ENCODE measurements around the gene PCBD1. TPM values are rescaled to one million over a fixed set of nuclear protein-coding genes. Genes with fewer than 3 reads are reported as not detected.
"Not testable (repeated sequence)": the region's sequence is repeated elsewhere in the genome, so short reads cannot be mapped to it uniquely, and the experiment has no call there.

PCBD1 gene
- total and polyA plus RNA-seq, 2 donors from 2014 or later = 90.1 to 371 TPM

DNA sequence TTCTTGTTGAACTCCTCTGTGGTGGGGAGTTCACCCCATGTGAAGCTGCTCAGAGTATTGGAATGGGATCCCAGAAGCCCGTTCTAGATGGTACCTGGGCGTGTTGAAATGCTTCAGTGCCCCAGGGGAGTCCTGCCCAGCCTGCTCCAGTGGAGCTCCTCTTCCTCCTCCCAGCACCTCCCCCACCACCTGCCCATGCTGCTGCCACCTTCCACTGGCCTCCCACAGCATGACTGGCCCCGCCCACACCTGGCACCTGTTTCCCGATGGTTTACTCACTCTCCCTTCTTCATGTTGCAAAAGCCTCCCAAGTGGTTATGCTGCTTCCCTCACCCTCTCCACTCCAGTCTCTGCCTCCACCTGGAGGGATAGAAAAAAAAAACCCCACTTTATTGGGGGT, 32.2 kb upstream of the PCBD1 start:
- FAIRE-seq = no peak
- TF ChIP-seq, protein P1, sequence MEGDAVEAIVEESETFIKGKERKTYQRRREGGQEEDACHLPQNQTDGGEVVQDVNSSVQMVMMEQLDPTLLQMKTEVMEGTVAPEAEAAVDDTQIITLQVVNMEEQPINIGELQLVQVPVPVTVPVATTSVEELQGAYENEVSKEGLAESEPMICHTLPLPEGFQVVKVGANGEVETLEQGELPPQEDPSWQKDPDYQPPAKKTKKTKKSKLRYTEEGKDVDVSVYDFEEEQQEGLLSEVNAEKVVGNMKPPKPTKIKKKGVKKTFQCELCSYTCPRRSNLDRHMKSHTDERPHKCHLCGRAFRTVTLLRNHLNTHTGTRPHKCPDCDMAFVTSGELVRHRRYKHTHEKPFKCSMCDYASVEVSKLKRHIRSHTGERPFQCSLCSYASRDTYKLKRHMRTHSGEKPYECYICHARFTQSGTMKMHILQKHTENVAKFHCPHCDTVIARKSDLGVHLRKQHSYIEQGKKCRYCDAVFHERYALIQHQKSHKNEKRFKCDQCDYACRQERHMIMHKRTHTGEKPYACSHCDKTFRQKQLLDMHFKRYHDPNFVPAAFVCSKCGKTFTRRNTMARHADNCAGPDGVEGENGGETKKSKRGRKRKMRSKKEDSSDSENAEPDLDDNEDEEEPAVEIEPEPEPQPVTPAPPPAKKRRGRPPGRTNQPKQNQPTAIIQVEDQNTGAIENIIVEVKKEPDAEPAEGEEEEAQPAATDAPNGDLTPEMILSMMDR (IDR thresholded peaks at IDR 0.05; ENCODE audit: borderline replicate concordance, extremely low read depth, insufficient read depth) = no peak
- peak in 3 of 5 donors; percentile 39 to 93 (median 48) for DNase-seq
- Histone ChIP-seq H3K4me1 (ENCODE audit: control insufficient read depth in 2 of 3, insufficient read depth in 2 of 3, low read depth in 1 of 3, low read length in 3 of 3) (no peaks in the 10 kb centered on the region), H3K9me3 (ENCODE audit: control insufficient read depth in 2 of 3, insufficient read depth in 1 of 3, low read length in 3 of 3) (no peaks in the 10 kb centered on the region), H3K4me3 (ENCODE audit: low read length in 3 of 3) (no peak overlapping the region), H3K27ac (ENCODE audit: low read depth in 2 of 2, low read length in 2 of 2) (no peak overlapping the region), H3K9ac (ENCODE audit: low read length in 3 of 3) (no peak overlapping the region), H3K27me3 (ENCODE audit: control insufficient read depth, insufficient read depth, low read length) (no peaks in the 10 kb centered on the region), H3K36me3 (ENCODE audit: control insufficient read depth in 2 of 3, insufficient read depth in 3 of 3, low read length in 3 of 3) (no peaks in the 10 kb centered on the region)
- intact Hi-C loops (cut with DNase I) = loop anchor here (10.0 kb wide), 1 partner anchor 294 kb away; the partner anchor contains the start of gene UNC5B

DNA sequence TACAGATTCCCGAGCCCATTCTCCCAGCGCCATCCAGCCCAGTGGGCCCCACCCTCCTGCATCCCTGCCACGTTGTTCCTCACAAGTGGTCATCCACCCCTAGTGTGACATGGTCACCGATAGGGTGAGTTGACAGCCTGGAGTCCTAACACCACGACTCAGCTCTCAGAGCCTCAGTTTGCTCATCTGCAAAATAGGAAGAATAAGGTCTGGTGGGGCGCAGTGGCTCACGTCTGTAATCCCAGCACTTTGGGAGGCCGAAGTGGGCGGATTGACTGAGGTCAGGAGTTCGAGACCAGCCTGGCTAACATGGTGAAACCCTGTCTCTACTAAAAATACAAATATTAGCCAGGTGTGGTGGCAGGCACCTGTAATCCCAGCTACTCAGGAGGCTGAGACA, 31.5 kb upstream of the PCBD1 start:
- FAIRE-seq; H3K4me3 ChIP-seq (ENCODE audit: low read length in 3 of 3); H3K27ac ChIP-seq (ENCODE audit: low read depth in 2 of 2, low read length in 2 of 2); H3K36me3 ChIP-seq (ENCODE audit: control insufficient read depth in 2 of 3, insufficient read depth in 3 of 3, low read length in 3 of 3); H3K27me3 ChIP-seq (ENCODE audit: control insufficient read depth, insufficient read depth, low read length); H3K9me3 ChIP-seq (ENCODE audit: control insufficient read depth in 2 of 3, insufficient read depth in 1 of 3, low read length in 3 of 3); DNase-seq; H3K9ac ChIP-seq (ENCODE audit: low read length in 3 of 3); H3K4me1 ChIP-seq (ENCODE audit: control insufficient read depth in 2 of 3, insufficient read depth in 2 of 3, low read depth in 1 of 3, low read length in 3 of 3): not testable (repeated sequence)
- intact Hi-C loops (cut with DNase I) = loop anchor here (10.0 kb wide), 2 partner anchors 295 to 365 kb away; partner anchors contain the start of gene UNC5B

DNA sequence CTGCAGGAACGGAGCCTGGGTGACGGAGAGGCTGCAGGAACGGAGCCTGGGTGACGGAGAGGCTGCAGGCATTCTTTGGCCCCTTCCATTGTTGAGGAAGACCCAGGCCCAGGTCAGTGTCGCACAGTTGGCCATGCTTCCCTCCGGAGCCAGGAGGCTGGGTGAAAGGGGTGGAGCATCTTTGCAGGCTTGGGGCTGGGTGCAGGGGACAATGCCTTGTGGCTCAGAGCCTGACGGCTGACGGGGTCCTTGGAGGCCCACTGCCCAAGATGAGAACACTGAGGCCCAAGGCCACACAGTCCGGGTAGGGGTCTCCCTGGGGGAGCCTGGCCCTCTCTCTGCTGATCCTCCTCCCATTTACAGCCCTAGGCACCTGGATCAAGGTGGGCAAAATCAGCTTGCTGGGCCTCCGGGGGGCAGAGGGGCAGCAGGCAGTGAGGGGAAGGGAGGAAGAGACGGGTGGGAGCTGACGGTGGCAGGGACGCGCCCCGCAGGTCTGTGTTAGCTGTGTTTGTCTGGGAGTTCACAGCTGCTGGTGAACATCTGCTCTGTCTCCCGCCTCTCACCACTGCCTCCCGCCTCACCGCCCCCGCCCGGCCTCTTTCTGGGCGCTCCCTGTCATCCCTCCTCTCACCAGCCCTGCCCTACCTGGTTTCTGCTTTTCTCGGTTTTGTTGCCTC, 30.6 kb upstream of the PCBD1 start:
- Histone ChIP-seq H3K27me3 (ENCODE audit: control insufficient read depth, insufficient read depth, low read length) (no peaks in the 10 kb centered on the region), H3K27ac (ENCODE audit: low read depth in 2 of 2, low read length in 2 of 2) (no peak overlapping the region), H3K4me3 (ENCODE audit: low read length in 3 of 3) (no peak overlapping the region), H3K9ac (ENCODE audit: low read length in 3 of 3) (no peak overlapping the region), H3K36me3 (ENCODE audit: control insufficient read depth in 2 of 3, insufficient read depth in 3 of 3, low read length in 3 of 3) (no peaks in the 10 kb centered on the region), H3K4me1 (ENCODE audit: control insufficient read depth in 2 of 3, insufficient read depth in 2 of 3, low read depth in 1 of 3, low read length in 3 of 3) (no peaks in the 10 kb centered on the region), H3K9me3 (ENCODE audit: control insufficient read depth in 2 of 3, insufficient read depth in 1 of 3, low read length in 3 of 3) (no peaks in the 10 kb centered on the region)
- intact Hi-C loops (cut with DNase I) = loop anchor here (10.0 kb wide), 1 partner anchor 366 kb away; no protein-coding TSS in a partner anchor
- TF ChIP-seq, protein P1 (IDR thresholded peaks at IDR 0.05; ENCODE audit: borderline replicate concordance, extremely low read depth, insufficient read depth) = no peak
- DNase-seq (peak in 4 of 5 donors; percentile 52 to 69 (median 60)), FAIRE-seq (no peak)

DNA sequence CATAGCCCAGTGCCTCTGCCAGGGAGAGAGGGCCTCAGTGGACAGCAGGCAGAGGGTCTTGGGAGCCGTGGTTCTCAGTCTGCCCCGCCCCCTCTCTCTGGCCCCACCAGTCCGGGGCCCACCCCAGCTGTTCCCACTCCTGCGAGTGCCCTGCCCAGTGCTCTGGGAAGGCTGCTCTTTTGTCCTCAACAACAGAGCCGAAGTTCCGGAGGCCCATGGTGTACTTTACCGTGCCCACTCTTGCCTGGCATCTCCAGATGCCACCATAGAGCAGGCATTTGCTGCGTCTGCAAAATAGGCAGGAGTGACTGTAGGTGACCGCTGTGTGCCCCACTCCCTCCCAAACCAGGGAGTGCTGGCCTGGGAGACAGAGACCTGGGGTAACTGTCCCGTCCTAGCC, 29.3 kb upstream of the PCBD1 start:
- no peaks in the 10 kb centered on the region for H3K4me1 ChIP-seq (ENCODE audit: control insufficient read depth in 2 of 3, insufficient read depth in 2 of 3, low read depth in 1 of 3, low read length in 3 of 3)
- no peaks in the 10 kb centered on the region for H3K27me3 ChIP-seq (ENCODE audit: control insufficient read depth, insufficient read depth, low read length)
- FAIRE-seq (no peak), DNase-seq (peak in 1 of 5 donors; percentile 60)
- H3K27ac ChIP-seq (ENCODE audit: low read depth in 2 of 2, low read length in 2 of 2) = no peak overlapping the region
- H3K4me3 ChIP-seq (ENCODE audit: low read length in 3 of 3) = no peak overlapping the region
- no peaks in the 10 kb centered on the region for H3K36me3 ChIP-seq (ENCODE audit: control insufficient read depth in 2 of 3, insufficient read depth in 3 of 3, low read length in 3 of 3)
- no peaks in the 10 kb centered on the region for H3K9me3 ChIP-seq (ENCODE audit: control insufficient read depth in 2 of 3, insufficient read depth in 1 of 3, low read length in 3 of 3)
- TF ChIP-seq, protein P1 (IDR thresholded peaks at IDR 0.05; ENCODE audit: borderline replicate concordance, extremely low read depth, insufficient read depth) = no peak
- intact Hi-C loops (cut with DNase I) = loop anchor here (10.0 kb wide), 1 partner anchor 367 kb away; no protein-coding TSS in a partner anchor
- no peak overlapping the region for H3K9ac ChIP-seq (ENCODE audit: low read length in 3 of 3)
